ENCODE measurements around the gene SRGAP1.

The SRGAP1 gene

DNA sequence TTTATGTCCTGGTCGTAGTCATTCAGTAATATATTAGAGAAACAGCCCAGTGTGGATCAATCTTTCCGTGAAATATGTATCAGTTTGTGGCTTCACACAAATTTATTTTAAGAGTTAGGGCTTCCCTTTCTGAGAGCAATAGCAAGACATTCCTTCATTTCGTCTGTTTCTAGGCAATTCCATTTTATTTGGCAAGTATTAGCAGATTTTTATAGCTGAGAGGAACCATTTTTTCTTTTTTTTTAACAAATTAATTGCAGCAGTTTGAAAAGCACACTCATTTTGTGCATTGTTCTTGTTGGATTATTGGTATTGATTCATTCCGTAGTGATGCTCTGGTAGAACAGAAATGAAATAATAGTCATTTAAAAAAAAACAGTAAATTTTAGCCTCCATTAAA, 132.9 kb downstream of the SRGAP1 start:
- no peak for DNase-seq

DNA sequence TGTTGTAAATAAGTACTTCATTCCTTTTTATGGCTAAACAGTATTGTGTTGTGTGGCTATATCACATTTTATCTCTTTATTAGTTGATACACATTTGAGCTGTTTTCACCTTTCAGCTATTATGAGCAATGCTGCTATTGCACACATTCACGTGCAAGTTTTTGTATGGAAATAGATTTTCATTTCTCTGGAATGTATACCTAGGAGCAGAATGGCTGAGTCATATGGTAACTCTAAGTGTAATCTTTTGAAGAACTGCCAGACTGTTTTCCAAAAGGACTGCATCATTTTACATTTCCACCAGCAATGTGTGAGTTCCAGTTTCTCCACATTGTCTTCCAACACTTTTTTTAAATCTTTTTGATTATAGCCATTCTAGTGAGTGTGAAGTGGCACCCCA, 134.0 kb downstream of the SRGAP1 start:
- no peak for DNase-seq

DNA sequence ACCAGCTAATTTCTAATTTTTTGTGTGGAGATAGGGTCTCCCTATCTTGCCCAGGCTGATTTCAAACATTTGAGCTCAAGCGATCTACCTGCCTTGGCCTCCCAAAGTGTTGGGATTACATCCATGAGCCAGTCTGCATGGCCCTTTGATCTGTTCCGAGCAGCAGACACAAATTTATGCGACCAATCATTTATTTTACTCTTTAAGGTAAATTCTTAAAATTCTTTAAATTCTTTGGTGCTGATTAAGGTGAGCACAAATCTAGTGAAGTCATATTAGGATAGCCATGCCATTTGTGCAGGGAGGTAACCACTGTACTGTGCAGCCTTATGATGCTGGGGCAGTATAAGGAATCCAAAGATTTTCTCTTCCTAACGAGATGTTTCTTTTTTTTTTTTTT, 135.7 kb downstream of the SRGAP1 start:
- DNase-seq, result no peak

DNA sequence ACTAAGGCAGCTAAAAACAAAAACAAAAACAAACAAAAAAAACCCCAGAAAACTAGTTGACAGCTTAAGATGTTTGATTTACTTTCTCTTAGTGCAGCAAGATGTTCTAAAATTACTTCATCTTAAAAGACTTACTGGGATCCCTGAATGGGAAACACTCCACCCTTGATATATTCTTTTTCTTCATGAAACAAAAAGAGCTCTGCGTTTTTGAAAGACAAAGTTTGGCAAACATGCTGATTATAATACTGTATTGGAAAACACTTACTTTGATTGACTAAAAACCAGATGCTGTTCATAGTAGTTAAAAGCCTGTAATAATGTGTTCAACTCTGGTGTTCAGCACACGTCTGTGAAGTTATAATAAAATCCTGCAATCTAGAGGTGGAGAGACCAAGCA, 136.8 kb downstream of the SRGAP1 start:
- no peak for DNase-seq

DNA sequence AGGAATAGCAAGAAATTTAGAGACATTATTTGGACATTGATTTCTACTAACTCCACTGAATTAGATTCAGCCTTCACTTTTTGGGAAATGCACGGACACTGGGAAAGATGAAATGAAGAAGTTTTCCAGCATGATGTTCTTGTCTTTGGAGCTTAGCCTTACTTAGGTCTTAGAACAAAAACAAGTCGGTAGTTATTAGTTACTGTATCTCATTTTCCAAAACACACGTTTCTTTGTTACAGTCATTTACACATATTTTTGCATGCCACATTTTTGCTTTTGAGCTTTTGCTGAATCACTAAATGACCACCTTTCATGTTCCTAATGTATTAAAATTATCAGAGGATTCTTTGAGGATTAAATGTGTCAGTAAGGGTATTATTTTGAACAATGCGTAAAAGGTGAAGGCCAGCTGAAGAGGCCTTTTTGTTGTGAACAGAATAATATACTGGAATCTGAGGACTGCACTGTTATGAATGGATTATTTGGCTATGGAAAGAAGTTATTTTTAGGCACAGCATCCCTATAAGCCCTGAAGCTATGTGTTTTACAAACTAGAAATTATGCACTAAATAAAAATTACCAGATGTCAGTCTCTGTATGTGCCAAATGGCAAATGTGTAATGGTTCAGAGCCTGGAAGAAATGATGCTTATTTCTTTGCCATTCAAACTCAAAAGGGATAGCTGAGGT, 138.2 kb downstream of the SRGAP1 start:
- DNase-seq, result no peak

DNA sequence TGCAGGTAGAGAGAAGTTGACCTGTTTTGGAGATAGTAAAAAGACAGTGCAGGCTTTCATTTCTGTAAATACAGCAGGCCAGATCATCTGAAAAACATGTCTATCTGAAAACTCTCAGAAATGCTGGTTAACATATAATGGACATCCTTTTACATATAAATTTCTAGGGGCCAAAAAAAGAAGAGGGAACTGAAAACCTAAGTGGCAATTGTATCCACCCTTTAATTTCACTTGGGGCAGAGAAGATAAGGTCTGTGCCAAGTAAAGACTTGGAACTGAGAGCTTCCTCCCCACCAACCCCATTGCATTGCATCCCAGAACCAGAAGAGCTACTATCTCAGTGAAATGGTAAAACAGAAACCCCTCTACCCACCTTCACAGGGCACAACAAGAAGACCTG, 141.0 kb downstream of the SRGAP1 start:
- no peak for DNase-seq

DNA sequence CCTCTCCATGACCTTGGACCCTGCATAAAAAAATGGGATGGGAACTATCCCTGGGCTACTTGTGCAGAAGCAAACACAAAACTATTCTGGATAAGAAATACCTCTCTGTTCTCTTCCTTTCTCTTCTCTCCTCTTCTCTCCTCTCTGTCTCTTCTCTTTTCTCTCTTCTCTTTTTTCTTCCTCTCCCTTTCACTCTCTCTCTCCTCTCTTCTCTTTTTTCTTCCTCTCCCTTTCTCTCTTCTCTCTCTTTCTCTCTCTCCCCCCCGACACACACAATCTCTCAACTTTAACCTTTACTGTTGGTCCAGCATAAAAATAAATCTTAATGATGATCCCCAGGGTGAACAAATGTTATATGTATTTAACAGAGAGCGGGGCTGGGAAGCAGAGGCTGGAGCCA, 141.4 kb downstream of the SRGAP1 start:
- DNase-seq, result no peak

DNA sequence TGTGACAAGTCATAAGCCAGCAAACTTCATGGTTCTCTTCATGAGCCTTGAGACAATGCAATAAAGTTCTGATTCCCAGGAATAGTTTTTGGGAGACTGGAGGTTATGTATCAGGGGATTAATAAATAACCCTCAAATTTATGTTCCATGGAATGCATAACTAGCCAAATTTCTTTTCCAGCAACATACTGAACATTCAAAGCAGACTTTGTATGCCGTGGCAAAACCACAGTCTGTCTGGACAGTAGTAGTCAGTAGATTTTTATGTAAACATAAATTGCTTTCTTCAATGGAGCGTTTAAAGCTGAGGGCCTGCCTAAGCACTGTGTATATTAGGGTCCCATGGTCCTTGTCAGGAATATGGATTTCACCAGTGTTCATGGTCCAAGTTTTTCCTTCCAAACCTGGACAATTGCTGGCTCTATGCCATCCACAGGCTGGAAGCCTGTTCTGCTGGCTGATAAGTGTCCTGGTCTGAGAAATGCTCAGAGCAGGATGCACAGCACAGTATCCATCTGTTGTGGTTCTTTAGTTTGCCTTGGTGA, 144.9 kb downstream of the SRGAP1 start:
- no peak for DNase-seq

DNA sequence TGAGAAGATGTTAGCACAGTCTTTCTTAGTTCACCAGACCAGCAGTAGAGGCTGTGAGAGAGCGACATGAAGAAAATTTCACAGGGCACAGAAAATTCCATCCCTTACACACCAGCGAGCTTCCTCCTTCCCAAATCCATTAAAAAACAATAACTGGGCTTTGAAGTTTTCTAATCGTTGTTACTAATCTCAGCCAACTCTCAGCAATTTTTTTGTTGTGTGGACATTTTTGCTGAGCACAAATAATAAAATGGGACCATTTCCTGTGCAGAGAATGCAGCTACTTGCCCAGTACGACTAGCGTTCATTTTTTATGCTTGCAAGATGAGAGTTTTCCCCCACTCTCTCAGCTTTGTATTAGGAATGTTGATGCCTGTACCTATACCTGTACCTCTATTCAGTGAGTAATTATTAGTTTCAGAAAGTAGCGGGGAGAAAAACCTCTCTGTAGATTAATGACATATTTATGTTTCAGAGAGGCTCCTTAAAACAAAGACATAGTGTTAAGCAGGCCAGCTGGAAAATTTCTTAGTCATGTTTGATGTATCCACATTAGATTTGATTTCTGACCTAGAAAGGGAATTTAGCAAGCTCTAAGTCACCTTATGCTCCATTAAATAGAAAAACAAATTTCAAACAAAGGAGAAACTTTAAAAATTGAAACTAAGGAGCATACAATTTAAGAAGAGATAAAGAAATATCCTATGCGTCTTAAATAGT, 146.5 kb downstream of the SRGAP1 start:
- no peak for DNase-seq

DNA sequence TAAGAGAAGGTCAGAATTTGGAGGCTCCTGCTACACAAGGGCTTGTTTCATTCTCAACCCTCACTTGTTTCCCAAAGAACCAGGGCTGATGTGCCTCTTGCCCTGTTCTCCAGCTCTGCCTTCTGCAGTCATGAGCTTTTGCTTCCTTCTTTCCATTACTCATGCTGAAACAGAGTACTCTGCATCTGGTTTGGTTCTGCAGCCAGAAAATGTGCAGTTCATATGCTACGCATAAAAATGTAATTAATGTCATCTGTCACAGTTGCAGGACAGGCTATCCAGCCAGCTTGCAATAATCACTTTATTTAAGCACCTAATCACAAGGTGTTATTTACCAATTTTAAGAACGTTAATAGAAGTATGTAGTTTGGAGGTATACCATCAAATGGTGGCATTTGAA, 150.2 kb downstream of the SRGAP1 start:
- DNase-seq, result no peak

DNA sequence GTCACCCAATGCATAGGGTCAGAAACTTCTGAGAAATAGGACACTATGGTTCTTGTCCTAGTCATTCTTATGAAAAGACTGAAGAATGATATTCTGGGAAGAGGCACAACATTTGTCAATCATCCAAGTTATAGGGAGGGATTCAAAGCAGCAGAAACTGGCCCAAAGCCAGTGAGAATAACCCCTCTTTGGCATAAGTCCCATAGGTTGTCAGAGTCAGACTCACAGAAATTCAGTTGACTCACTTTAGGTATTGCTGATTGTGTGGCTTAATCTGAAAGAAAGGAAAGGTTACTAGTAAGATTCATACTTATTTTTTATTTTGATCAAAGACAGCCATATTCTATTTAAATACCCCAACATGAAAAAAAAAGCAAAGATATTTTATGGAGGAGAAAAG, 151.0 kb downstream of the SRGAP1 start:
- no peak for DNase-seq

DNA sequence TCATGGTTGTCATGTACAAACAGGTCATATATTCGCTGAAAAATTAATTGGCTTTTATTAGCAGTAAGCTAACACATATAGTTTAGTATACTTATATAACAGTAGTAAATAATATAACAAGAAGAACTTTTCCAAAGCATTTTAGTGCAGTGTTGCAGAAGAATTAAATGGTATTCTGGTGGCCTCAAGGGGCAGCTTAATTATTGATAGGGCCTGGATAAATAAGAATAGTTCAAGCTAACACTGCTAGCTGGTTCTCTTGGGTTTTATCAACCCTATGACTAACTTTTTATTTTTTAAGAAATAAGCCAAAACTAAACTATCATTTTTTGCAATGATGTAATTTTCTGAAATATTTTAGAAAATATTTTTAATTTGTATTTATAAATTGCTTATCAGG, 152.1 kb downstream of the SRGAP1 start:
- no peak for DNase-seq

DNA sequence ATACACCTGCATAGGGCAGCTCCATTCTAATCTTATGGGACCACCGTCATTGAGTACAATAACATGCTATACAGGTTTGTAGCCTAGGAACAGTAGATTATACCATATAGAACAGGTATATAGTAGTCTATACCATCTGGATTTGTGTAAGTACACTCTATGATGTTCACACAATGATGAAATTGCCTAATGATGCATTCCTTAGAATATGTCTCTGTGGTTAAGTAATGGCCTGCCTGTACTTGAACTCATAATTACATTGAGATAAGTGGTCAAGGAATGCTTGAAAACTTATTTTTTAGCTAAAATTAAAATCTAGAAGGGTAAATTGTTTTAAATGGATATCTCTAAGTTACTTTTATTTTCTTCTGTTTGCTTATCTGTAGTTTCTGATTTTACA, 152.7 kb downstream of the SRGAP1 start:
- DNase-seq, result no peak

DNA sequence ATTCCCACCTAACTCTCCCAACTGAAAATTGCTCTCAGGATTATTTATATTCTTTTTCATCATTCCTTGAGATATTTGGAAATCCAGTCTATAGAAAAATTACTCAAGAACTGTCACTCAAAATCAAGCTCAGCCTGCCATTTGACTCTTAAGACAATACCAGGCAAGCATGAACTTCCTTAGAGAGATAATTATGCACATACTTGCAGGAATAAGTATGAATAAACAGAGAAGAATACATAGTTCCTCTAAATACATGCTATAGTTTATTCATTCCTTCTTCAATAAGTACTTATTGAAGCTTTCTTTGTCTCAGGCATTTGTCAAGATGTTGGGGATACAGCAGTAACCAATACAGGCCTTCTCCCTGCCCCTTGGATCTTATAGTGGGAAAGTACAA, 154.1 kb downstream of the SRGAP1 start:
- no peak for DNase-seq

DNA sequence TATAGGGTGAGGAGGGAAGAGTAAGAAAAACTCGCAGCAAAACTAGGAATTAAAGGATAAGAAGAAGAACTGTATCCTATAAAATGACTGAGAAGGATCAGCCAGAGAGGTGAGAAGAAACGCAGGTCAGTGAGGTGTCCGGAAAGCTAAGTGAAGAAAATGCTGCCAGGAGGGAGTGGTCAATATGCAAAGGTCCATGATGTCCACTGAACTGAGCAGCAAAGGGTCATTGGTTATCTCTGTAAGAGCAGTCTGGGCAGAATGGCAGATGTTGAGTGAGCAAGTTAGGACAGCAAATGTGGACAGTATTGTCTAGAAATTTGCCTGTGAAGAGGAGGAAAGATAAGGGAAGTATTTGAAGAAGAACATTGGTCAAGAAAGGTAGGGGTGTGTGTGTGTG, 155.4 kb downstream of the SRGAP1 start:
- DNase-seq, result no peak

DNA sequence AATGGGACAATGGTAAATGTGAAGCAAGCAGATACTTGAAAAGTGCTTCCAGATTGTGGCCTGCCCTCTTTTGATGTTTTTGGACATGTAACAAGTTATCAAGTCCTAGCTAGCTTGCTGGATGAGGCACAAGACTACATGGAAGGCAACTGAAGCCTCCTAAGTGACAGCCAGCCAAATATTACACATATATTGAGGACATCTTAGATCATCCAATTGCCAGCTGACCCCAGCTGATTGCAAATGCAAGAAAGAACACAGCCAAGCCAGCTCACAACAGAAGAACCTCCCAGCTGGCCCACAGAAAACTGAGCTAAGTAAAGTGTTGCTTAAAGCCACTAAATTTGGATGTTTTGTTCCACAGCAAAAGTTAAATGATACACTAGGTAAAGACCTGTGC, 156.9 kb downstream of the SRGAP1 start:
- DNase-seq, result no peak

DNA sequence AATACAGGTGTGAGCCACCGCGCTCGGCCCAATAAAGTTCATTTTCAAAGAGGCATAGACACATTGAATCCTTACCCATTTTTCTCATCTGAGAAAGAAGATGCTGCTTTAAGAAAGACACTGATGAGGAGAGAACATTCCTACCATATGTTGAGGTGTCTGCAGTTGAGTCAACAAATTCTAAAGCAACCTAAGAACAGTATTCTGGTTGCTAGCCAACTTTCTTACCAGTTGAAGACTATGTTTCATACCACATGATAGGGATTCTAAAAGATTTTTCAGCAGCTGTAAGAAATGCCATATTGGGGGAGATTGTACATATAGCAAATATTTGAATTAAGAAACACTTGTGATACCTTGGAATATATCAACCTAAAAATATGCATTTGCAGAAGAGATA, 160.1 kb downstream of the SRGAP1 start:
- DNase-seq, result no peak

DNA sequence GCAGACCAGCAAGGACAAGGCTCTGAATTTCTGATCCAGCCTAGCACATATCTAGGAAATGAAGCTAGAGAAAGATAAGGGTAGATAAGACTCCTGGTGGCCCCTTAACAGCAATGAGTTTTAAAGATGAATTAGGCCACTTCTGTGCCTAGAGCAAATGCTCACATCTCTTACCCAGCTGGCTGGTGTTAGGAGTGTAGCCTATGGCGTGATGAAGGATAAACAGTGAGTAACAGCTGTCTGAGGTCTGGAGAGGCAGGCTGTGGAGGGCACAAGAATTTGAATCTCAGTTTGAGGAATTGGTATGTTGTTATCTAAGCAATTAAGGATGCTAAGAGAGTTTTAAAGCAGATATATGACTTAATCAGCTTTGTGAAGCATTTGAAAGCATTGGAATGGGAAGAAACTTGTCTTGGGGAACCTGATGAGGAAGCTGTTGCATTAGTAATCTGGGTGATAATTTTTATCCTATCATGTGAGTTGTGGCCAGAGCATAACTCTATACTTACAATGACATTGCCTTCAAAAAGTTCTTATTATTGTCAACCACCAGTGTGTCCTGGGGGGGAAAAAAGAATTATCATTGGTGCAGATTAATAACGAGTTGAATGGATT, 161.8 kb downstream of the SRGAP1 start:
- DNase-seq, result no peak

DNA sequence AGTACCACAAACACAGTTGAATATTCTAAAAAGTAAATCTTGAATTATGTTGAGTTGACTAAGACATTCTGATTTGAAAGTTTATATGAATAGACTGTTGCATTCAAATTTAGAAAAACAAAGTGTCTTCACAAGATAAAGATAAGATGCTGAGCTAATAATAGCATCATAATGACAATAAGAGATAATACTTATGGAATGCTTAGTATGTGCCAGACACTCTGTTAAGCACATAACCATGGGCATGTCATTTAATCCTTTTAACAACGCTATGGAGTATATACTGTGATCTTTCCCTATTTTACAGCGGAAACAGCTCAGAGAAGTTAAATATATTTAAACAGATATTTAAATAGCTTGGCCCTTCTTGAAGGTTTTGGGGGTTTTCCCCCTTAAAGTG, 163.4 kb downstream of the SRGAP1 start:
- DNase-seq, result no peak

DNA sequence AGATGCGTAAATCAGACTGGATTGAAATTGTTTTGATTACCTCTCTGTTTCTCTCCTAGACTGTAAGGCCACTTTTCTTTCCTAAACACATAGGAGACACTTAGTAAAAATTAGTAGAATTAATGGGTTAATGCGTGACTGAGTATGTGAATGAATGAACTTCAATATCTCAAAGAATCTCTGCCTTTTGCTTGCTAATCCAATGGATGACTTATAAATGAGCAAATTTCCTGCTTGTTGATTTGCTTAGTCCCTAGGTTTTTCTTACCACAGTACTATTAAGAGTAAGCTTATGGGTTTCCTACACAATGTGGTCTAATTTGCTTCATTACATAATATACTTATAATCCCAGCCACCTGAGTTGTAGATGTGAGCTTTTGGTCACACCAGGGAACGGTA, 164.1 kb downstream of the SRGAP1 start:
- DNase-seq, result no peak

DNA sequence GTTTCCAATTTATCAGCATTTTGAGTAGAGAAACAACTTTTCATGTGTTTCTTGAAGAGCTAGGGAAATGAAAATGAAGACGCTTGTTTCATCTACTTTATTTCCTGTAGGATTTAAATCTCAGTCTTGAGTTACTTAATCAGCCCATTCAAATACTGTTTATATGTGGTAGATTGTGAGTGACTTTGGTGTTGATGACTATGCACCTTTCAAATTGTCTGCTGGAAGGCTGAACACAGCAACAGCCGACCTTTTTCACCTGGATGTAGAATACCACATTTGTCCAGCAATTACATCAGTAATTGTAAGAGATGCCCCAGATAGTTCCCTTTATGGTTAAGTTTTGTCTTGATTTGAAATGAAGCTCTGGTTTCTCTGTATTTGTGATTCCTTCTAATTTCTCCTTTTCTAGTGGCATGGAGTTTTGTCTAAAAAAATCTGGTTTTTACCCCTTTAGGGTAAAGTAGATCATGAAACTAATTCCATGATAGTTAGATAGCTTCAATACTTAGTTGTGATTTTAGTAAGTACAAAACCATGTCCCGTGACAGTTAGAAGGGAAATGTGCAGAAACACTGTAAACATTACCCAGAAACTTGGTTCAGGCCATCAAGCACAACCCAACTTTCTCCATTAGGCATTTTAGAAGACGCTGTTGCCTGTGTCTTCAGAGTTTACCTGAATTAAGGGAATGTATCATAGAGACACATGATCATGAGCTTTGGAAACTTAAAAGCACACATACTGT, 165.0 kb downstream of the SRGAP1 start:
- DNase-seq, result no peak

DNA sequence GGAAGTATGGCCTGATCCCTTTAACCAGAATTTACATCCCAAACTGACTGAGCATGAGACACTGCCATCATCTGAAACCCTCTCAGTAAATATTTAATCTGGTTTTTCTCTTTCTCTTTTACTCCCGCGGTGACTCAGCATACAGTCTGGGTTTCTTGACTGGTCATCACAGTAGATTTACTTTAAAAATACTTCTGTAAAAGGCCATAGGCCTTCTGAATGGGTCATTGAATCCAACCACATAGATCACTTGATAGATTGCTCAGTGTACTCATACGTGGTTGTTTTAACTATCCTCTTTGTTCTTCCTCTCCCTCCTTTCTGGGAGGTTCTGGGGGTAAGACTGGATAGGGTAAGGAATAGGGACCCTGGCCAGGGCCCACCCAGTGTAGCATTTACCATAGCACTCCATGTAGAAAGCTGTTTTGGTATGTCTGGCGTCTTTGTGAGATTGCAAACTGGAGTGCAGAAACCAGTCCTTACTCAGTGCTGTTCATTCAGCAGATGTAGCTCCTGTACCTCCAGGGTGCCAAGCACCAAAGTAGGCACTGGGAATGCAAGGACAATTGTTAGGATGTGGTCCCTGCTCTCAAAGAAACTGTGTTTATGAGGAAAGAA, 165.7 kb downstream of the SRGAP1 start:
- no peak for DNase-seq

DNA sequence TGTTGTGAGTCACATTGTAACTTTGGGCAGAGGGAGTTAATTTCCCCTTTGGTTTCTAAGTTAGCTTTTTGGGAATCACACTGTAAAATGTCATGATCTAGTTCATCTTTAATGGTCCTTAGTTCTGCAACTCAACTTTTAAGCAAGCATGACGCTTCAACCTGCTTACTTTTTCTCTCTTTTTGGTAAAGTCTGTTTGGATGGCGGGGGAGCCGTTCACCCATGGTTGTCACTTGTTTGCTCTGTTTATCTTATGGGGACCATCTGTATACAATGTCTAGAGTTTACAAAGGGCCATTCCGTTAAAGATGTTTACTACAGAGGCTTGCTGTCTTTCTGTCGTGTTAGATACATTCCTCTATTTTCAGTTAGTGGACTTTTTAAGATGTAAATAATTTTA, 172.0 kb downstream of the SRGAP1 start:
- DNase-seq, result no peak
